NK-92 (cell line): Measurements from ENCODE around the gene SFSWAP.
"Not testable (repeated sequence)": the region's sequence is repeated elsewhere in the genome, so short reads cannot be mapped to it uniquely, and the experiment has no call there.

Experiments
- DNase-seq: peaks from one replicate; lab custom pipeline; 2025; ENCODE audit not compliant: unreplicated experiment; lab: John Stamatoyannopoulos, UW

SFSWAP gene

DNA sequence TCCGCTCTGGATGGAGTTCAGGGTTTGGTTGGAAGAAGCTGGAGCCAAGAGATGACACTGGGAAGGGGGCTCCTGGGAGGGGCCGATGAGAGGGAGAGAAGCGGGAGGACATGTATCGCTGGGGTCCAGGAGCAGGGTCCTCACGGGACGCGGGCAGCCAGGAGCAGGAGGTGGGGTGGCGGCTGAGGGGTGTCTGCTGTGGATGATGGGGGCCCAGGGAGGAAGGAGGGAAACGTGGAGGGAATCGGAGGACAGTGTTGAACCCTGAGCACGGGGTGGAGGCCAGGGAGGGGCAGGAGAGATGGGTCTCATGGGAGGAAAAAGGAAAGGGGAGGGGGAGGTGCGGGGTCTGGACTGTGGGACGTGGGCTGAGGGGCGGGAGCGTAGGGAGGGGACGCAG, 31.7 kb upstream of the SFSWAP start:
- DNase-seq, result not testable (repeated sequence)

- not testable (repeated sequence) for DNase-seq
Observed at GRCh38 chr12:131679816-131680215, 31.1 kb upstream of the SFSWAP start.

DNA sequence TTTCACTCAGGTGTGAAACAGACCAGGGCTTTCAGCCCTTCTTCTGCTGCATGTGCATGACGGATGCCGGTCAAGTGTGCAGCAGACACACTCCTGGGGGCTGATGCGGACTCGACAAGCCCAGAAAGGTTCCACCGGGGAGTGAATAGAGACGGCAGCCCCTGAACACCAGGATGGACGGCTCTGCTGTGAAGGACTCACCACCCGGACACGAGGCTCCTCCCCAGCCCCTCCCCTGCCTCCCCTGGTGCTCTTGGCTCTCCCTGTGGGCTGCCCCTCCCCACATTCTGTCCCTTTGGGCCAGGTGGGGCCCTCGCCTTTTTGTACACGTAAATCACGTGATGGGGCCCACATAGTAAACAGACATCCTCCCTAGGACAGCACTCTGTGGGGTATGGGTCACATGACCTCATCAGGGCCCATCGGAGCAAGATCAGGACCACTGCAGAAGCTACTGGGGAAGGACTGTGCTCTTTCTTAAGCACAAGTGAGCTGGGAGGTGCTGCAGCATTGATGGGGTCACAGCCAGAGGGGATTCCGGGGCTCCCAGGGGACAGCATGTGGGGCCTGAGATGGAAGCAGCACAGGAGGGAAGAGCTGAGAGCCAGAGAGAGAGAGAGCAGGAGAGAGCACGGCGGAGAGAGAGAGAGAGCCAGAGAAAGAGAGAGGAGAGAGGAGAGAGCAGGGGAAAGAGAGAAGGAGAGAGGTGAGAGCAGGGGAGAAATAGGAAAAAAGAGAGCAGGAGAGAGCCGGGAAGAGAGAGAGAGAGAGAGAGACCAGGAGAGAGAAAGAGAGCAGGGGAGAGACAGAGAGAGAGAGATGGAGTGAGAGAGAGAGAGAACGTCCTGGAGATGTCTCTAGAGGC, 30.3 kb upstream of the SFSWAP start:
- not testable (repeated sequence) for DNase-seq

GRCh38 chr12:131681257-131681620, 29.7 kb upstream of the SFSWAP start:
- DNase-seq, result no peak

DNA sequence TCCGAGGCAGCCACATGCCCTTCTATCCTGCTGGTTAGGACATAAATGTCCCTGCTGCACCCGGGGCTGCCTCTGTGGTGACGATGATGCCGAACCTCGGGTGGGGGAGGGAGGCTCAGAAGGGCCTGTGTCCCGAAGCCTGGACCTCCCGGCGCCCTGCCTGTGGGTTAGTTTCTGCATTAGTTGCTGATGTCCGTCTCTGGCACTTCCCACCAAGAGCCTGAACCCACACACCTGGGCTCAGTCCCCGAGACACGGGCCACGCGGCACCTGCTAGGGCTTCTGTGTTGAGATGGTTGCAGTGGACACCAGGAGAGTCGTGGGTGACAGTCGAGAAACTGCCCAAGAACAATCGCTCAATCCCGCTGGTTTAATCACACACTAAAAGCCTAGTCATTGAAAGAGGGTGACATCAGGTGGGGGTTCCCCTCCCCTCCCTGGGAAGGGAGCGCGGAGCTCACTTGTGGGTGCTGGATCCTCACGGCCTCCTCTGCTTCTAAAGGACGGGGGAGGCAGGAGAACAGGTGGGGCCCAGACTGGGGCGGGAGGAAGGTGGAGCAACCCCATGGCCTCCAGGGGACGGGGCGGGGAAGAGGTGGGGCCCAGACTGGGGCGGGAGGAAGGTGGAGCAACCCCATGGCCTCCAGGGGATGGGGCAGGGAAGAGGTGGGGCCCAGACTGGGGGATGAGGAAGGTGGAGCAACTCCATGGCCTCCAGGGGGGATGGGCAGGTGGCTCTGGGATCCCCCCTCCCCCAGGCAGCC, 29.0 kb upstream of the SFSWAP start:
- not testable (repeated sequence) for DNase-seq

GRCh38 chr12:131682510-131682895, 28.4 kb upstream of the SFSWAP start:
- no peak for DNase-seq

GRCh38 chr12:131683266-131684014, 27.4 kb upstream of the SFSWAP start:
- no peak for DNase-seq

DNA sequence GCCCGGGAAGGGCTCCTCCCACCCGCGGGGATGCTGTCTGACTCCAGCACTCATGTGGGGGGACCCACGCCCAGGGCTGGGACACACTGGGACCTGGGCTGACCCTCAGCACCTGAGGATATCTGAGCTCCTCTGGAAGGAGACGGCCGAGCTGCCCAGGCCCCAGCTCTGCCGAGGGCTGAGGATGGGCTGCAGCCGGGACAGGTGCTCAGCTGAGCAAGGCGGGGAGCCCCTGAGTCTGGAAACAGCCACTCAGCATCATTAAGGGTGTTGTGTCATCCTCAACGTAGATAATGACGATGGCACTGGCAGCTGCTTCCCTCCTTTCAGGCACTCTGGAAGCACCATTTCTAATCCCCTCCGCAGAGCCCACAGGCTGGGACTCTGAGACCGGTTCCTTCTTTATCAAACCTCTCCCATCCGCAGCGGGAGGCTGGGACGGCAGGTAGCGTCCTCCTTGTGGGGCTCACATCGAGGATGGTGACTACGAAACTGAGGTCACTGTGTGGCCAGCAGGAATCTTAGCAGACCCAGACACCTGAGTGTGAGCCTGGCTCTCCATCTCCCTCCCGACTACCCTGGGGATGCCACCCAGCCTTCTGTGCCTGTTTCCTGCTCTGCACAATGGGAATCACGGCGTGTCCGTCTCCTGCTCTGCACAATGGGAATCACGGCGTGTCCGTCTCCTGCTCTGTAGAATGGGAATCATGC, 26.7 kb upstream of the SFSWAP start:
- no peak for DNase-seq

GRCh38 chr12:131687346-131688125, 23.4 kb upstream of the SFSWAP start:
- DNase-seq, result no peak

DNA sequence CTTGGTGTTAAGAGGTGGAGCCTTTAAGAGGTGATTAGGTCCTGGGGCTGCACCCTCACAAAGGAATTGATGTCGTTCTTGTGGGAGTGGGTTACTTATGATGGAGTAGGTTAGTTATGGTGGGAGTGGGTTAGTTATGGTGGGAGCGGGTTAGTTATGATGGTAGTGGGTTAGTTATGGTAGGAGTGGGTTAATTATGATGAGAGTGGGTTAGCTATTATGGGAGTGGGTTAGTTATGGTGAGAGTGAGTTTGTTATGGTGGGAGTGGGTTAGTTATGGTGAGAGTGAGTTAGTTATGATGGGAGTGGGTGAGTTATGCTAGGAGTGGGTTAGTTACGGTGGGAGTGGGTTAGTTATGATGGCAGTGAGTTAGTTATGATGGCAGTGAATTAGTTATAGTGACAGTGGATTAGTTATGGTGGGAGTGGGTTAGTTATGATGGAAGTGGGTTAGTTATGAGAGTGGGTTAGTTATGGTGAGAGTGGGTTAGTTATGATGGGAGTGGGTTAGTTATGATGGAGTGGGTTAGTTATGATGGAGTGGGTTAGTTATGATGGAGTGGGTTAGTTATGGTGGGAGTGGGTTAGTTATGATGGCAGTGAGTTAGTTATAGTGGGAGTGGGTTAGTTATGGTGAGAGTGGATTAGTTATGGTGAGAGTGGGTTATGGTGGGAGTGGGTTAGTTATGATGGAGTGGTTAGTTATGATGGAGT, 22.6 kb upstream of the SFSWAP start:
- no peak for DNase-seq

DNA sequence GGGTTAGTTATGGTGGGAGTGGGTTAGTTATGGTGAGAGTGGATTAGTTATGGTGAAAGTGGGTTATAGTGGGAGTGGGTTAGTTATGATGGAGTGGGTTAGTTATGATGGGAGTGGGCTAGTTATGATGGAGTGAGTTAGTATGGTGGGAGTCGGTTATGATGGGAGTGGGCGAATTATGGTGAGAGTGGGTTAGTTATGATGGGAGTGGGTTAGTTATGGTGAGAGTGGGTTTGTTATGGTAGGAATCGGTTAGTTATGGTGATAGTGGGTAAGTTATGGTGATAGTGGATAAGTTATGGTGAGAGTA, 22.1 kb upstream of the SFSWAP start:
- DNase-seq, result no peak

- DNase-seq, result no peak
Observed at GRCh38 chr12:131690320-131690719, 20.6 kb upstream of the SFSWAP start.

GRCh38 chr12:131692431-131692830, 18.5 kb upstream of the SFSWAP start:
- no peak for DNase-seq

GRCh38 chr12:131693149-131693548, 17.7 kb upstream of the SFSWAP start:
- no peak for DNase-seq

GRCh38 chr12:131694116-131694838, 16.6 kb upstream of the SFSWAP start:
- no peak for DNase-seq

DNA sequence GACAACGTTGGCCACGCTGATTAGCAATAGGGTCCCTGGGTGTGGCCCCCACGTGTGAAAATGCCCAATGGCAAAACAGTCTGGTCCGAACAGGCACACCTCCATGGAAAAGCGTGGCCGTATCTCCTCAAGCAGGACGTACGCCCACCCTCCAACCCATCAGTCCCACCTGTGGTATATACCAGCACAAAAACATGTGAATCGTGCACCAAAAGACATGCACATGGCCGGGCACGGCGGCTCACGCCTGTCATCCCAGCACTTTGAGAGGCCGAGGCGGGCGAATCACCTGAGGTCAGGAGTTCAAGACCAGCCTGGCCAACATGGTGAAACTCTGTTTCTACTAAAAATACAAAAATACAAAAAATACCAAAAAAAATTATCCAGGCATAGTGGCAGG, 14.9 kb upstream of the SFSWAP start:
- no peak for DNase-seq

- no peak for DNase-seq
Observed at GRCh38 chr12:131698286-131698685, 12.6 kb upstream of the SFSWAP start.

DNA sequence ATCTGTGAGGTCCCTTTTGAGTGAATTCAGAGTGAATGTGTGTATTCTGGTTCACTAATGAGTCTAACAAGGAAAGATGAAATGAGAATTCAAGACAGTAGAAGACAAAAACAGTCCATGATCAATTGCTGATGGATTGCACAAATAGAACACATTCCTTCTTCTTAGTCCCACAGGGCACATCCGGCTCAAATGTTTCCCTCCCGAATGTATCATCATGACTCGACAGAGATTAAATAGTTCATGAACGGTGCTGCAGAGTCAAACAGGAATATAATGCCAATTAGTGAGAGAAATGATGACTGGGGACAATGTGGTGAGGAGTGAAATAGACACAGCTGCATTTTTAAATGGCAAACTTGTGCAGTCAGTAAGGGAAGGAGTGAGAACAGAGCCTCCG, 11.5 kb upstream of the SFSWAP start:
- no peak for DNase-seq

DNA sequence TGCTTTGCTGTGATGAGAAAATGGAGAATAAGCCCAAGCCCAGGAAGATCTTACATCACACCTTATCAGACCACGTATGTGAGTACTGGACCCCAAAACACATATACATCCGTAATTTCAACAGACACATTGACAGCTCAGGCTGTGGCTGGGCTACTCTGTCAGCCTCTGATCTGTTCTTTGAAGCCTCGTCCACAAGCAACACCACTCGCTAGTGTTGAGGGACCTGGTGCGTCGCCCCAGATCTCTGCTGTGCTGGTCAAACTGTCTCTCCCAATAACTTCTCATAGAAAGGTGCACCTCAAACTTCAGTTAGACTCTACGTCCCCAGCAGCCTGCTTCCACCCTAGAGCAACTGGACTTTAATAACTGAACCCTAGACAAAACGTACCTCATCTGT, 10.6 kb upstream of the SFSWAP start:
- no peak for DNase-seq
